Measurements from ENCODE around the gene GFAP.

The GFAP gene

GRCh38 chr17:44907729-44908470 lies 7.4 kb downstream of the GFAP start:
- H3K4me3 ChIP-seq, result no peak overlapping the region
- H3K27ac ChIP-seq, result no peak overlapping the region
- DNase-seq (ENCODE audit: low read depth, low spot score), result no peak
- no peak overlapping the region for H3K9ac ChIP-seq (ENCODE audit: insufficient read length)
- no peaks in the 10 kb centered on the region for H3K36me3 ChIP-seq (ENCODE audit: insufficient read depth, low read length)
- no peaks in the 10 kb centered on the region for H3K9me3 ChIP-seq (ENCODE audit: low read depth, low read length)
- TF ChIP-seq FOXP2 (optimal IDR thresholded peaks at IDR 0.05; ENCODE audit: control extremely low read depth, extremely low read length, insufficient read depth), result no peak
- TF ChIP-seq EZH2 (IDR thresholded peaks at IDR 0.05), result no peak
- no peak for TF ChIP-seq POLR2AphosphoS5 (IDR thresholded peaks at IDR 0.05; ENCODE audit: borderline replicate concordance, low read depth, low read length)

- no peak overlapping the region for H3K4me3 ChIP-seq
- no peak overlapping the region for H3K27ac ChIP-seq
- H3K9ac ChIP-seq (ENCODE audit: insufficient read length), result no peak overlapping the region
- no peaks in the 10 kb centered on the region for H3K36me3 ChIP-seq (ENCODE audit: insufficient read depth, low read length)
- TF ChIP-seq EZH2 (IDR thresholded peaks at IDR 0.05) (no peak), FOXP2 (optimal IDR thresholded peaks at IDR 0.05; ENCODE audit: control extremely low read depth, extremely low read length, insufficient read depth) (no peak), POLR2AphosphoS5 (IDR thresholded peaks at IDR 0.05; ENCODE audit: borderline replicate concordance, low read depth, low read length) (no peak)
- no peaks in the 10 kb centered on the region for H3K9me3 ChIP-seq (ENCODE audit: low read depth, low read length)
- DNase-seq (ENCODE audit: low read depth, low spot score), result no peak
Measured at GRCh38 chr17:44906763-44907728, 8.3 kb downstream of the GFAP start.

DNA sequence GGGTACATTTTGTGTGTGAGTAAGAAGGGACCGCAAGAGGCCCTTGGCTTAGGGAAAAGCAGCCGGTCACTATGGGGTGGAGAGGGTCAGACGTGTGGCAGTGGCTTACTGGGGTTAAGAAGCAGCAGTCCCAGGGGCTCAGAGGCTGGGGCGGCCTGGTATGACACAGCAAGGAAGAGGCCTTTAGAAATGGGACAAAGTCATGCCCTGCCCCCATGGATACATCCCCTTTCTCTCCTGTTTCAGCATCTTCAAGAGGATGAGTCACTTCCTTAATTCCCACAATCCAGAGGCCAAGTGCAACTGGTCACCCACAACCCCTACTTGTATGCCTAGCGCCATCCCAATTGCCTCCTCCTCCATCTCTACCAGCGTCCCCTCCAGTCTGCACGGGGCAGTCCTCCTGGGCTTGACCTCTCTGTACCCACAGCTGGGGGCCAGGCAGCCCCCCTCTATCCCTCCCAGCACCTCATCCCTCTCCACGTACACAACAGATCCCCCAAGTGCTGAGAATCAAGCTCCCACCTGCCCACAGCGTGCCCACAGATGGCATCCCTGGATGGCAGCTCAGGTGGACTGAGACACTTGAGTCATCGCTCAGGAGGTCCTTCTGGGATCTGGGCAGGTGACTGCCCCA lies 9.2 kb downstream of the GFAP start:
- Histone ChIP-seq H3K9ac (ENCODE audit: insufficient read length) (no peak overlapping the region), H3K9me3 (ENCODE audit: low read depth, low read length) (no peaks in the 10 kb centered on the region), H3K27ac (no peak overlapping the region), H3K36me3 (ENCODE audit: insufficient read depth, low read length) (no peaks in the 10 kb centered on the region), H3K4me3 (no peak overlapping the region)
- no peak for DNase-seq (ENCODE audit: low read depth, low spot score)
- TF ChIP-seq FOXP2 (optimal IDR thresholded peaks at IDR 0.05; ENCODE audit: control extremely low read depth, extremely low read length, insufficient read depth), result no peak
- TF ChIP-seq EZH2 (IDR thresholded peaks at IDR 0.05), result no peak
- TF ChIP-seq POLR2AphosphoS5 (IDR thresholded peaks at IDR 0.05; ENCODE audit: borderline replicate concordance, low read depth, low read length), result no peak

GRCh38 chr17:44905006-44906000 lies 10.0 kb downstream of the GFAP start:
- H3K27ac ChIP-seq, result 0 out of 2 replicates have a peak overlapping the region, but pooled peaks have one; percentile 9

GRCh38 chr17:44904001-44904984 lies 11.0 kb downstream of the GFAP start:
- no peaks in the 10 kb centered on the region for H3K36me3 ChIP-seq (ENCODE audit: insufficient read depth, low read length)
- no peak for DNase-seq (ENCODE audit: low read depth, low spot score)
- no peaks in the 10 kb centered on the region for H3K9me3 ChIP-seq (ENCODE audit: low read depth, low read length)
- no peak overlapping the region for H3K9ac ChIP-seq (ENCODE audit: insufficient read length)
- no peak overlapping the region for H3K27ac ChIP-seq
- no peak for TF ChIP-seq EZH2 (IDR thresholded peaks at IDR 0.05)
- TF ChIP-seq POLR2AphosphoS5 (IDR thresholded peaks at IDR 0.05; ENCODE audit: borderline replicate concordance, low read depth, low read length), result no peak
- TF ChIP-seq FOXP2 (optimal IDR thresholded peaks at IDR 0.05; ENCODE audit: control extremely low read depth, extremely low read length, insufficient read depth), result no peak
- no peak overlapping the region for H3K4me3 ChIP-seq

More at GRCh38 chr17:44905006-44906000, 10.0 kb downstream of the GFAP start:
- H3K36me3 ChIP-seq (ENCODE audit: insufficient read depth, low read length), result no peaks in the 10 kb centered on the region
- TF ChIP-seq FOXP2 (optimal IDR thresholded peaks at IDR 0.05; ENCODE audit: control extremely low read depth, extremely low read length, insufficient read depth), result no peak
- no peak overlapping the region for H3K9ac ChIP-seq (ENCODE audit: insufficient read length)
- H3K4me3 ChIP-seq, result no peak overlapping the region
- H3K9me3 ChIP-seq (ENCODE audit: low read depth, low read length), result no peaks in the 10 kb centered on the region
- no peak for DNase-seq (ENCODE audit: low read depth, low spot score)

- Histone ChIP-seq H3K36me3 (ENCODE audit: insufficient read depth, low read length) (no peaks in the 10 kb centered on the region), H3K9me3 (ENCODE audit: low read depth, low read length) (no peaks in the 10 kb centered on the region), H3K27ac (no peak overlapping the region), H3K9ac (ENCODE audit: insufficient read length) (no peak overlapping the region), H3K4me3 (no peak overlapping the region)
- TF ChIP-seq POLR2AphosphoS5 (IDR thresholded peaks at IDR 0.05; ENCODE audit: borderline replicate concordance, low read depth, low read length) (no peak), FOXP2 (optimal IDR thresholded peaks at IDR 0.05; ENCODE audit: control extremely low read depth, extremely low read length, insufficient read depth) (no peak), EZH2 (IDR thresholded peaks at IDR 0.05) (no peak)
- DNase-seq (ENCODE audit: low read depth, low spot score), result no peak
Measured at GRCh38 chr17:44903012-44903685, 12.2 kb downstream of the GFAP start.
